OCI-M1 (cell line): Measurements from ENCODE around the gene CLCN2.
A peak's percentile ranks its signal among the peaks of the same experiment; 100 is the strongest.

Source experiments
- DNase-seq: peaks from one replicate; lab custom pipeline; 2025; lab: John Stamatoyannopoulos, UW

Gene CLCN2

GRCh38 chr3:184360070-184360928, 1.1 kb downstream of the CLCN2 start:
- no peak for DNase-seq

- DNase-seq = no peak
Observed at GRCh38 chr3:184359610-184360009, 1.8 kb downstream of the CLCN2 start.

DNA sequence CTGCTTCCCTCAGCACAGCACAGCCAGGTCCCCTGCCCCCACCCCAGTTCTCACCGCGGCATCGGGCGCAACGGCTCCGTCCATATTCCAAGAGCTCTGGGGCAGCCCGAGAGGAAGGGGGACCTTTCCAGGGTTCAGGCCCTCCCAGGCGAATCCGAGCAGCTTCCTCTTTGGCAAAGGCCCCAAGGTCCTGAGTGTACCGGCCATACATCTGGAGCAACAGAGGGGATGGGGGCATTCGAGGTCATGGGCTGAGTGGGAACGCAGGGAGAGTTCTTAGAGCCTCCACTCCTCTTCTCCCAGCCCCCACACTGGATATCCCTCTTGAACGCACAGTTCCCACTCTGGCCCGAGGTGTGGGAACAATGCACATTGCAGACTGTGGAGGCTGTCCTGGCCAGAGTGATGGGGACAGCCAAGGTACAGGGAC, 2.5 kb downstream of the CLCN2 start:
- no peak for DNase-seq

DNA sequence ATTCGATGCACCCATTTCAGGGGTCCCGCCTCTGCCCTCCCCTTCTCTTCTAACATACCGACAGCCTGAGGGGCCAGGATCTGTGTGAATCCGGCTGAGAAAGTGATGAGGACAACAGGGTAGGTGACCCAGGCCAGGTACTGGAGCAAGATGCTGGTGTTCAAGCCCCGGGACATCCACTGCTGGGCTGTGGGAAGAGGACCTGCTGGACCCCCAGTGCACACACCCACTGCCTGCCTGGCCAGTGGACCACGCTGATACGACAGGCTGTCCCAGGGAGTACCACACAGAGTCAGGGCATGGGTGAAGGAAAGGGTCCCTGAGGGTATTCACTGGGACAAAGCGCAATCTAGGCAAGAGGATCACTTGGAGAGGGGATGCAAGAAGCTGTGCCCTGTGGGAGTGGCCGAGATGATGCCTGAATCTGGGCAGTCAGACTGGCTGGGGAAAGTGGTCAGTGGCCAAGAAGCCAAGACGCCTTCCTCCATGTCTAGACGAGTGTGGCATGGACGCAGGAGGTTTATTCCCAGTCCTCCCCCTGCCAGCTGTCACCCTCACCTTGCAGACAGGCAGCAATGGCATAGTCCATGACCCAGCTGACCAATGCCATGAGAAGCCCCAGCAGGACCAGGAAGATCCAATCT, 3.2 kb downstream of the CLCN2 start:
- DNase-seq = no peak

GRCh38 chr3:184357248-184358123, 3.9 kb downstream of the CLCN2 start:
- no peak for DNase-seq

DNA sequence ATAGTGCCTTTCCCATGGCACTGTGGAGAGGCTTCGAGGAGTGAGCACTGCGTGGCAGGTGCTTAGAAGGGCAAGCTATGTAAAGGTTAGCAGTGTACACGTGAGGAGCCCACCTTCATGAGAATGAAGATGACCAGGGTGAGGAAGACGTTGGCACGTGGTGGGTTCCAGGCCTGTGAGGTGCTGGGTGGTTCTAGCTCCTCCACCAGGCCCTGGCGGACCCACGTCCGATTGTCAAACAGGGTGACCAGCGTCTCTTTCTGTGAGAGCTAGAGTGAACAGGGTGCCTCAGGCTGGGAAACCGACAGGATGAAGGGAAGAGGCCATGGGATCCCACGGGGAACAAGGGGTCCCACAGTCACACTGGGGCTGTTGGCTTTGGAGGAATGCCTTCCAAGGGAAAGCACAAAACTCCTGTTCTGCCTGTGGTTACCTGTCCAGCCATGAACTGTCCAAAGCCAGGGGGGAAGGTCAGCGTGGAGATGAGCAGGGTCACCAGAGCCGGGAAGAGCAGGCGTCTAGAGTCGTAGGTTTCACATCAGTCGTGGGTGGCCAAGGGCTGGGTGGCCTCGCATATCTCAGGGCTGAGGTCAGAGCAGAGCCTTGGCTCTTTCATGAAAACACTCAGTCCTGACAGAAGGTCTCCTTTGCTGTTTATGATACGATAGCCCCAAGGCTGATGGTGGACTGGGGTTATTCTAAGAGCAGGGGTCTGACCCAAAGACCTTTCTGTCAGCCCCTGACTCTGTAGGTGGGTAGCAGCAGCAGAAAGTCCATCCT, 6.0 kb downstream of the CLCN2 start:
- DNase-seq = no peak

DNA sequence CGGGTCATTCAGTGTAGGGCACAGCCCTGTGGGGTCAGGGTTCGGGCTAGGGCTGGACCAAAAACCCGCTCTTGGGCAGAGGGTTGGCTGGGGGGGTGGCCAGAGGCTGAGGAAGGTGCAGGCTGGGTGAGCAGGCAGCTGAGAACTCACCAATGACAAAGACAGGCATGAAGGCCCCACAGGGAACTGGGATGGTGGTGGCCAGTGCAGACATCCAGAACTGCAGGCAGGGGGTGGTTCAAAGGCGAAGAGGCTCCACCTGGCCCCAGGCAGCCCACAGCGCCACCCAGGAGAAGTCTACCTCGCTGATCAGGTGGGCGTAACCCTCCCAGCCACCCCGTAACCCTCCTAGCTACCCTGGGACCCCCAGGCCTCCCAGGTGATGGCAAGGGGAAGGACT, 6.7 kb downstream of the CLCN2 start:
- DNase-seq = no peak

- peak; percentile 58 for DNase-seq
Observed at GRCh38 chr3:184354121-184354728, 7.2 kb downstream of the CLCN2 start.

DNA sequence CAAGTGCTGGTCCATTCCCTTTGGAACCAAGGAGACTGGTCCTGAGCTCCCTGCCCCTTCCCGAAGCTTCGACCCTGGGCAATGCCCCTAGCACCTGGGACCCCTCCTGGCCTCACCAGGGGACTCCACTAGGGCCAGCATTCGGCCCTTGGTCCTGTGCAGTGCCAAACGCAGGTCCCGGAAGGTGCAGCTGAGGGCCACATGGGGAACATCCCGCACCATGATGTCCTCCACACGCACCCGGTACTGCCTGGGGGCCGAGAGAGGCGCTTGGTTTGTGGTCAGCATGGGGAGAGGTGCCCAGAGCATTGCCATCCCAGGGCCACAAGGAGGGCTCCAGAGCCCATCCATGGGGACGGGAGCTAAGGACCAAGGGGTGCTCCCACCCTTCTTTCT, 7.9 kb downstream of the CLCN2 start:
- no peak for DNase-seq

- no peak for DNase-seq
Observed at GRCh38 chr3:184352897-184353545, 8.4 kb downstream of the CLCN2 start.

DNA sequence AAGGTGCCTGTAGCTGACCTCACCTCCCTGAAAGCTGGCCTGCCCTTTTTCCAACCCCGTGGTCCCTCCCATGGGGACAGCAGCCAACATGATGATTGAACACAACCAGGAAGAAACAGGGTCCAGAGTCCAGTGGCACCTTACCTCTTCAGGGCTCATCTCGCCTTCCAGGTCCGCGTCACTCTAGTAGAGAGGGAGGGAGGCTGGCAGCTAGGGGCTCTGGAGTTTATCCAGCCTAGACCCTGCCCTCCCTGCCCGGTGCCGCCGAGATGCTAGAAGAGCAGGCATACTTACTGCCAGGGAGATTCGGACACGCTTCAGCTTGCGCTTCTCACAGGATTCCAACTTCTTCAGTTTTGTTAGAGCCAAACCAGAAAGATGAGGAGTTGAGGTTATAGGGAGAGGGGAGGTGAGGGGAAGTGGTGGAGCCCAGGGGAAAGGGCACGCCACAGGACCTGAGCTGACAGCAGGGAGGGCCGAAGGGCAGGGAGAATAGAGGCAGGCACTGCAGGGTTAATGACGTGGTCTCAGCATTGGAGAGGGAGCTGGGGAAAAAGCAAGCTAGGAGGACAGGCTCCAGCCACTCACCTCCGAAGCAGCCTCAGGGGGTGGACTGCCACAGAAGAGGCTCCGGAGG, 9.1 kb downstream of the CLCN2 start:
- DNase-seq = no peak

DNA sequence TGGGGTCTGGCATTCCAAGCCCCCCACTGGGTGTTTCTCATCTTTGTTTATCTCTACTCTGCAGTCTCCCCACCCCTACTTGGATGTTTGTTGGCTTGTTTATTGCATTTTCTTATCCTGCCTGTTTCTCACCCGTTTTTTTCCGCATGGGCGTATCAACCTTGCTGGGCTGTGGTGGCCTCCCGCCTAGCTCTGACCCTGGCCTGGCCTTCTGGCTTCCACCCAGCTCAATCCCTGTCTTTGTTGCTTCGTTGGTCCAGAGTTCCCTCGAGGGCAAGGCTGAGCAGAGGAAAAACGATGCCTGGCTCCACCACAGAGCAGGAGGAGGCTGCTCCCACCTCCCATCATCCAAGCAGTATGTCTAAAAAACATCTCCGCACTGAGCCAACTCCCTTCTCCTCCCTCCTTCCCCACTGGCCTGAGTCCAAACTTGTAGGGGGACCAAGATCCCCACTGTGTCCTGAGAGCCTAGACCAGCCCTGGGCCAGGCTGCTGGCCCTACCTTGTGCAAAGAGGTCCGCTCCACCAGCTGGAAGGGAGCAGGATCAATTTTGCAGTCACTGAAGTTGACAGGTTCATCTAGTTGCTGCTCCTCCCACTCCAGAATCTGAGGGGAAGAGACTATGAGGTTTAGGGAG, 9.8 kb downstream of the CLCN2 start:
- DNase-seq = no peak

DNA sequence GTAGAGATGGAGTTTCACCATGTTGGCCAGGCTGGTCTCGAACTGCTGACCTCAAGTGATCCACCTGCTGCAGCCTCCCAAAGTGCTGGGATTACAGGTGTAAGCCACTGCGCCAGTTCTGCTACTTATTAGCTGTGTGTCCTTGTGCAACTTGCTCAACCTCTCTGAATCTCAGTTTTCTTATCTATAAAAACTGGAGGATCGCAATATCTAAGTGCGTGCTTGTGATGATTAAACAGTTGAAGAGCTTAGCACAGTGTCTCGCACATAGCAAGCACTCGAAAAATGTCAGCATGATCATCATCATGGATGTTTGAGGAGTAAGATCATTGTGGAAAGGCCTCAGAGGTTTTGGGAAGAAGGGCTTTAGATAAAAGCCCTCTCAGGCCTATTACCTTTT, 10.8 kb downstream of the CLCN2 start:
- no peak for DNase-seq

GRCh38 chr3:184349563-184350470, 11.6 kb downstream of the CLCN2 start:
- no peak for DNase-seq

GRCh38 chr3:184348057-184348382, 13.4 kb downstream of the CLCN2 start:
- no peak for DNase-seq

DNA sequence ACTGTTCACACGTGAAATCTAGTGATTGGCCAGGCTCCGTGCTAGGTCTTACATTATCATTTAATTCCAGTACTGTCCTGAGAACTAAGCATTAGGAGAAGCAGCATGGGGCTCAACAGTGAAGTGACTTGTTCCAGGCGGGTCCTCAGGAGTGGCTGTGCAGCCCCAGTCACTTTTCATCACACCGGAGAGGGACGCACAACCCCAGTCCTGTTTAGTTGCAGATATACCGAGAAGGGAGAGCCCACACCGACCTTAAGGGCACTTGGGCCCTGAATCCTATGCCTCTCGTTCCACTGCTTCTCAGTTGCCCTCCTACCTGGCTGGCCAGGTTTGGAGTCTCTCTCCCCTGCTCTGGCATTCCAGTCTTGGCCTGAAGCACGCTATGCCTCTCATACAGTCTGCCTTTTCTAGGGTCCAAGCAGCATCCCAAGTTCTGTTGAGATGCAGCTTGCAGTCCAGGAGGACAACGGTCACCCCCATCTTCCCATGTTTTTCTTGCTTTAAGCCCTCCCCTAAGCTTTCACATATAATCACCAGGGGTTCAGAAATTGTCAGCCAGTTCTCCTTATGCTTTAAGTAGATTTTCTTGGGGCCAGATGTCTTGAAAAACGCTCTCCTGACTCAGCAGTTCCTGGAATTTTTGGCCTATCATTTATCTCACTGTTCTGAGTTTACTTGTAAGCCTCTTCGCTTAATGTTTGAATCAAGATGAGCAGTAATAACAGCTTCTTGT, 13.9 kb downstream of the CLCN2 start:
- DNase-seq = peak; percentile 79

DNA sequence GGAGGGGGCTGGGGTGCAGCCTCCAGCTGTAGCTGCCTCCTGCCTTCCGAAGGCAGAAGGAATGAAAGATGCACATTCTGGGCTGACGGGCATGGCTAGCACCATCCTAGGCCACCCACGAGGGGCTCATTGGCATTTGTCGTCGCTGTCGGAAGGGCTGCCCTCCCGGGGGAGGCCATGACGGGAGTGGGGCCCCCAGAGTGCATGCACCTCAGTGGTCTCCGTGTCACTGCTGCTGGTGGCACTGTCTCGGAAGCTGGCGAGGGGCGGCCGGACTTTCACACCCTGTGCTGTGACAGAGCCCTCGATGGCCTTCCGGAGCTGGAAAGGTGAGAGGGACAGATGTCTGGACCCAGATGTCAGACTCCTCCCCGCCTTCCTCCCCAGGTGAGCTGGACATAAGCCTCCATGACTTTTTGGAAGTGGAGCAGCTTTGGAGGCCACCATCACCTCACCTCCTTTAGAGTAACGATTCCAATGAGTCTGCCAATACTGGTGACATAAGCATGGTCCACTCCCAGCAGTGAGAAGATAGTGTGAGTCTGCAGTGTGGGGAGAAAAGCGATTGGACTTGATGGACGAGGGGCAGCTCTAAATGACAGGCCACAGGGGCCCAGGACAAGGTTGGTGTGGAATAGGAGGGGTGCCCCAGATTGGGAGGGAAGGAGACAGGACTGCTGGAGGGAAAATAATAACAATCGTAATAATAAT, 14.8 kb downstream of the CLCN2 start:
- no peak for DNase-seq
